Activated gamma-delta T cell treated with Interleukin-2 at 50 U/mL for 16 hours (primary cell): Measurements from ENCODE around the gene TMEM178B.

Experiments
- DNase-seq: peaks from one replicate; pipeline ENCODE4 v3.0.0-alpha.2; 2020

TMEM178B gene

DNA sequence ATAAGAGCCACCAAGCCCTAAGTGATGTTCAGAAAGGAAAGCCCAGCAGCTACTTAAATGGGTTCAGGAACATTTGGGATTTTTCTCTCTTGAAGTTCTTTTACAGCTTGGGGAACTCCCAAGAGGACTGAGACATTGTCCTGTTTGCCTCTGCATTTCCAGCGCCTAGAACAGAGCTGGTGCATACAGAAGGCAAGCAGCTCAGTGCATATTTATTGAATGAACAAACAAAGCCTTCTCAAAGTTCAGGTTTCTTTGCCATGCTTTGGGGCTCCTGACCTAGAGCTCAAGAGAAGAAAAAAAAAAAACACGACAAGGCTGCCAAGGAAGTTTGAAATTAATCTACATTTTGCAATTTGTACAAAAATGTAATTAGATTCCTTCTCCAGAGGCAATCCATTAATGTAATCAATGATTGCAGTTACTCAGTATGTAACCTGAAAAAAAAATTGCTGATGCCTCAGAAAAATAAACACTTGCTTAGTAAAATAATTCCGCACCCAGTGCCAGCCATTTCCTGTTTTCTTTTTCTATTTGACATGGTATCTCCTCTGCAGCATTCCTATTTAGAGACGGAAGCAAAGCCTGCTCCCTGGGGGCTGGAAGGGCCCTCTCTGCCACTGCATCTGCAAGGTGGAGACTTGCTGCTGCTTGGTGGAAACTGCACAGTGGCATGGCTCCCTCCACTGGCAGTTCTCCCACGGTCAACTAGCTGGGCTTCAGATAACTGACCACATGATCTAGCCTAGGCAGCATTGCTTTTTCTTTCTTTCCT lies 157.3 kb downstream of the TMEM178B start:
- DNase-seq = no peak

DNA sequence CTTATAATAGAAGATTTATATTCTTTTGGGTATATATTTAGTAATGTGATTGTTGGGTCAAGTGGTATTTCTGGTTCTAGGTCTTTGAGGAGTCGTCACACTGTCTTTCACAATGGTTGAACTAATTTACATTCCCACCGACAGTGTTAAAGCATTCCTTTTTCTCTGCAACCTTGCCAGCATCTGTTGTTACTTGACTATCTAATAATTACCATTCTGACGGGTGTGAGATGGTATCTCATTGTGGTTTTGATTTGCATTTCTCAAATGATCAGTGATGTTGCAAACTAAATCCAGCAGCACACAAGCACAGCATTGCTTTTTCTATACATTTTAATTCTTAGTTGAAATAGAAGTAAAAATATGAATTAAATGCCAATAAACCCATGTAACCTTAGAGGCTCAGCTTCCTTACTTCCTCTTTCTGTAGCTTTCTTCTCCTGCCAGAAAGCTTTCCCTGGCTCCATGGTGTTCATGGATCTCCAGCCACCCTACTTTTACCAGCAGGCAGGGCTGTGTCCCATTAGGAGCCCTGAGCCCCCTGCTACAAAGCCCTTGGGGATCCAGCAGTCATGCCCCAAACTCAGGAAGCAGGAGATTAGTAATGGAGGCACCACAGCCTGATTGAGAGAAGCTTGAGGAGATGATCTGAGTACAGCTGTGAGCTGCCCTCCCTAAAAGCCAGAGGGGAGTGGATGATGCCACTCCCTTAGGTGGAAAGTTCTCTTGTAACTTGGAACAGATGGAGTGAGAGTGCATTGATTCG lies 158.6 kb downstream of the TMEM178B start:
- DNase-seq = no peak

DNA sequence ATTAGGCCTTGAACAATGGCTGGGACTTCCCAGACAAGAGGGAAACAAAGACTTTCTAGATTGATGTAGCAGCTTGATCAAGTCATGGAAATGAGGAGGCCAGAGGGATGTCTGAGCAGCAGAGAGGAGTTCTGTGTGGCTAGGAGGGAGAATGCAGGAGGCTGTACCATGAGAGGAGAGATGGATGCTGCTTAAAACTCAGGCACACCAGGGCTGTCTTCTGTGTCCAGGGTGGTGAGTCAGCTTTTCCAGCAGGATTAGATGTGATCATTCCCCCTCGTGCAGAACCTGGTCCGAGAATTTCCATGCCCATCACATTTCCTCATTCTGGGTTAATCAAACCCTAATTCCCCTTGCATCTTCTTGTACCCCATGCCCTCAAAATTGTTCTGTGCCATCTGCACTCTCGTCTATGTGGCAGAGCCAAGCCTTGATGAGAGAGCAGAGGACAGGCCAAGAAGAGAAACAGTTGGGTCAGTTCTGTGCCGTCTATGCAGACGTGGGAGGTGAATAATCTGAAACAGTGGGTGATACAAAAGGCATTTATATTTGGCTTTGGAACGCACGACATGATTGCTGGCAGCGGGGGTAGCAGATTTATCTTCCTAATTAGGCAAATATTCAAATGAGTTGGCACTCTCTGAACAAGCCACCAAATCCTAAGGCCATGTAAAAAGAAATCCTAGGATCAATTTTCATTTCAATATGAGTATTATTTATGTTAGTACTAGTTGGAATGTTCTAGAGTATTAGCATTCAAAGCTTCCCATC lies 160.7 kb downstream of the TMEM178B start:
- DNase-seq = no peak

DNA sequence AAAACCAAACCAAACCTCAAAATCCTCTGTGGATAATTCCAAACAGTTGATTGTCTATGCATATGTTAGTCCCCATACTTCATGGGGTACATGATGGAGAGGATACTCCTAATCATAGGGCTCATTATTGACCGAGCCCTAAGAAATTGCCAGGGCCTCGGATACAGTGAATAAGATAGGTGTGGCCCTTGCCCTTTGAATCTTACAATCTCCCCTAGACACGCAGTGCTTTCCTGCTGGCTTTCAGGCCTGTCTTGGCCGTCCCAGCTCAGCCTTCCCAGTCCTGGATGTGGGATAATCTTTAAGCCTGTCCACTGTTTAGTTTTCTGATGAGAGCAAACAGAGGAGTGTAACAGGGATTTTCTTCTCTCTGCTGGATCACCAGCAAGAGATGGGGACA lies 161.8 kb downstream of the TMEM178B start:
- DNase-seq = no peak

DNA sequence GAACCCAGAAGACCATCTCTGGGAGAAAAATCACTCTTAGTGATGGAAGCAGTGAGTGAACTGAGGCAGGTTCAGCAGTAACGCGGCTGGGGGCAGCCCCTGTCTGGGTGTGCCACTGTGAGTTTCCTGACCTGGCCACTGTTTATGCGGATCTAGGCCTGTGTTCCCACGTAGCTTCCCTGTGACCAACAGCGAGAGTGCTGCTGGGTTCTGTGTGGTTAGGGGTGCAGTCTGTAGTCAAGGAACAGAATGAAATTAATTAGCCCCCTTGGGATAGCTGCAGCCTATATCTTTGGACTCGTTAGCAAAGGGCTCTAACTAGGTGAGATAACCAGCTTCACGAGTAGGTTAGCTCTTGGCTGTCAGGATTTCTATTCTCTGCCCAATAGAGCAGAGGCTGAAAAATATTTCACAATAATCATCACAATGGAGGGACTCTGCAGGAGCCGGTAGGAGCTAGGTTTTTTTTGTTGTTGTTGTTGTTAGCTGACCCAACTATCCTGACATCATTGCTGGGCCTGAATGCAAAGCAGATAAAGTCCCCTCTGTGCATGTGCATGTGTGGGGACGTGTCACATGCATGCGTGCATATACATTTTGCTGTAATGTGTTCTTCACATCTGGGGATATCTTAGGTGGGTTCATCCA lies 164.9 kb downstream of the TMEM178B start:
- no peak for DNase-seq

DNA sequence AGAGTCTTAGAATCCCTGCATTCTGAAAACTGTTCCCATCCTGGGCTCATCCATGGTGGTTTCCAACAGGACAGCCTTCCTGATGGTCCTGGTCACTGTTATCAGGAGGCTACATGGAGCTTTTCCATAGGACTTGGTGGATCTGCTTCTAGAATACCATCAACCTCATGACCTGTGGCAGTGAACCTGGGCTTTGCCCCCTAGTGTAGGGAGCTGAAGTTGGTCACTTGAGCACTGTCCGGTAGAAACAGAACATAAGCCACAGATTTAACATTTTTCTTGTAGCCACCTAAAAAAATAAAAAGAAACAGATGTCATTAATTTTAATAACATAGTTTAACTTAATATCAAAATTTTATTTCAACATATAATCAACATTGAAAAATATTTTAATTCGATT lies 165.8 kb downstream of the TMEM178B start:
- DNase-seq = no peak

DNA sequence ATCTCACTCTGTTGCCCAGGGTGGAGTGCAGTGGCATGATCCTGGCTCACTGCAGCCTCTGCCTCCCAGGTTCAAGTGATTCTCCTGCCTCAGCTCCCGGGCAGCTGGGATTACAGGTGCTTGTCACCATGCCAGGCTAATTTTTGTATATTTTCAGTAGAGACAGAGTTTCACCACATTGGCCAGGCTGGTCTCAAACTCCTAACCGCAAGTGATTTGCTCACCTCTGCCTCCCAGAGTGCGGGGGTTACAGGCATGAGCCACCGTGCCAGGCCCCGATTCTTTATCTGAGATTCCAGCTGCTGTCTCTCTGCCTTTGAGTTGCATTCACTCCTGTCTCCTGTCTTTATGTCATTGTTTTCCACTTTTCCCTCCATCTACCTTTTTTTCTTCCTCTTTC lies 168.7 kb downstream of the TMEM178B start:
- no peak for DNase-seq

DNA sequence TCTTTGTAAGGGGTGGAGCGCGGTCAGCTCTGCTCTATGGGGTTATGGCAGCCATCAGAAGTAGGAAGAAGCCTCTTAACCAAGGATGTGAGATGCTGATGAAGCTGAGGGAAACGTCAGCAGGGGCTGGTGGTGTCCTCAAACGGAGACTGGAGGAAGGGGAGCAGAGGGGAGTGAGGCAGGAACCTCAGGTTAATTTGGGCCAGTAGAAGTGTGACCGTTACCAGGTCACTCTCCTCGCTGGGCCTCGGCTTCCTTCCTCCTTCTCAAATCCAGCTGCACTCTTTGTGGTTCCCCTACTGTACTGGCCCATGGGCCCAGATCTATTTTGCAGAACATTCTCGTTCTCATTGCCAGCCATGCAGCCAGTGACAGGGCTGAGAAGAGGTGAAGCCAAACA lies 169.5 kb downstream of the TMEM178B start:
- no peak for DNase-seq

DNA sequence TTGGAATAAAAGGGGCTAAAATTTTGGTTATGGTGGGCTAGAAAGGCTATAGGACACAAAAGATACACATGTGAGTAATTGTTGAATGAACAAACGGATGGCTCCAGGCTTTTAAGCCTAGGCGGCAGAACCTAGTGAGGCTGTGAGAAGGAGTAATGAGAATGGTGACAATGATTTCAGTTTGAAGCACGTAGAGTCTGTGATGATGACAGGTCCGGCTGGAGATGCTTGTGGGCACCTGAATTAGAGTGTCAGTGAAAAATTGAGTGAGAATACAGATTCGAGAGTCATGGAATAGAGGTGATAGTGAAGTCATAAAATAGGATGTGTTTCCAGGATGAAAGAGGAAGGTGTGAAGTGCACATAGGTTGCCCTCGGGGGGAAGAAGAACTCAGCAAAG lies 170.6 kb downstream of the TMEM178B start:
- DNase-seq = no peak

DNA sequence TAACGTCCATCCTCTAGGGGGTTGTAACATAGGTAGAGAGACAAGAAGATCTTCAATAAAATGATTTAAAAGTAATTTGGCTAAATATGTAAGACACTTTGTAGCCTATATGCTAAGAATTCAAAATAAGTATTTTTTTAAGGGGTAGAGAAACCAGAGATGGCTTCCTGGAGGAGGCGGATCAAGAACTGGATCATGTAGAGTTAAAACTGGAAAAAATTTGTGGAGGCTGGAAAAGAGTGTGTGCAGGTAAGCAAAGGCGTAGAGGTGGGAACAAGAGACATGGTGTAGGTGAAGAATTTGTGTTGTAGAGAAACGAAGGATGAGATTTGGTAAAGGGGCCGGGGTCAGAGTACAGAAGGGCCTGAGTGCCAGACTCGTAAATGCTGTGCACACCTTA lies 172.6 kb downstream of the TMEM178B start:
- DNase-seq = no peak

DNA sequence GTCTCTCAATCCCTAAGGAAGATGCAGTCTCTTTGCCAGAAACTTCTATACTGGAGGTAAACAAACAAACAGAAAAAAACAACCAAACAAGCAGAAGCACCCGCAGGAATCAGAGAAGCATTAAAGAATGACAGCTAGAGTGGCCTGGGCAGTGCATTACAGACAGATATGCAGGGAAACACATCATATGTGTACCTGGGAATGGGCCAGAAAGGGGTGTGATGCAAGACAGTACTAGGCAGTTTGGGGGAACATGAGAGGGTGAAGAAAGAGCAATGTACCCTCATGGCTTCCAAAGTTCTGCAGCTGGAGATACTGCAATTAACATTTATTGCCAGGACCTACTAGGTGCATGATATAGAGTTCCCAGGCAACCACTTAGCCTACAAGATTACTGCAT lies 177.3 kb downstream of the TMEM178B start:
- DNase-seq = no peak

DNA sequence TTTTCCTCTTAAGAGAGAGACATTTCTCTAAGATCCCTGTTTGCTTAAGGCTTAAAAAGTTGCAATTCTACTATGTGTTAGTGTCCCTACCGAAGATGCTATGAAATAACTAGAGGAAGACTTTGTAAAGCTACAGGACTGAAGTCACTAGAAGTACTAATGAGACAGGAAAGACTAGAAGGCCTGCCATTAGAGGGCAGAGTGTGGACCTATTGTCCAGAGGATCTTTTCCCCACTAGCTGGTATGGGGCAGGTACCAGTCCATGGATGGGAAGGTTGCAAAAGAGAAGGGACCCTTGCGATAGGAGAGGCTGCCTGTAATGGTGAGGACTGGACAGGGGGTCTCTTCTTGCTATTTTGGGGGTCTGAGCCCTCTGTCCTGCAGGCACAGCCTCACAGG lies 178.1 kb downstream of the TMEM178B start:
- no peak for DNase-seq

DNA sequence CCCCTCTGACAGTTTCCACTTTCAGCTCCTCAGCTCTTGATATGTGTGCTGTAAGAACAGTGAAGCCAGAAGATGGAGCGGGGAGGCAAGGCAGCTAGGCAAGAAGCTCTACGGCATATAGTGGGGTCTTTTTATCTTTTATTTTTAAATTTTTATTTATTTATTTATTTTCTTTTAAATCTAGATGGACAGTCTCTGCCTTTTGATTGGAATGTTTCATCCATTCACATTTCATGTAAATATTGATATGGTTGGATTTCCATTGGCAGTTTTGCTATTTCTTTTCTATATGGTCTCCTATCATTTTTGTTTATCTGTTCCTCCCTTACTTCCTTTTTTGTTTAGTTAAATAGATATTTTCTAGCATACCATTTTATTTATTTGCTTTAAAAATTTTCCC lies 183.7 kb downstream of the TMEM178B start:
- no peak for DNase-seq

DNA sequence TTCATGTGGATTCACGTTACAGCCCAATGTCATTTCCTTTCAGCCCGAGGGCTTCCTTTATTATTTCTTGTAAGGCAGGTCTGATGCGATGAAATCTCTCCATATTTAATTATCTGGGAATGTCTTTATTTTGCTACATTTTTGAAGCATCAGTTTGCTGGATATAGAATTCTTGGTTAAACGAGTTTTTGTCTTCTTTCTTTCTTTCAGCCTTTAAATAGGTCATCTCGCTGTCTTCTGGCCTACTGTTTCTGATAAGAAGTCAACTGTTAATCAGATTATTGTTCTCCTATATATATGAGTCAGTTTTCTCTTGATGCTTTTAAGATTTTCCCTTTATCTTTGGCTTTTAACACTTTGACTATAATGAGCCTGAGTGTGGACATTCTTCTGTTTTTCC lies 184.7 kb downstream of the TMEM178B start:
- no peak for DNase-seq

DNA sequence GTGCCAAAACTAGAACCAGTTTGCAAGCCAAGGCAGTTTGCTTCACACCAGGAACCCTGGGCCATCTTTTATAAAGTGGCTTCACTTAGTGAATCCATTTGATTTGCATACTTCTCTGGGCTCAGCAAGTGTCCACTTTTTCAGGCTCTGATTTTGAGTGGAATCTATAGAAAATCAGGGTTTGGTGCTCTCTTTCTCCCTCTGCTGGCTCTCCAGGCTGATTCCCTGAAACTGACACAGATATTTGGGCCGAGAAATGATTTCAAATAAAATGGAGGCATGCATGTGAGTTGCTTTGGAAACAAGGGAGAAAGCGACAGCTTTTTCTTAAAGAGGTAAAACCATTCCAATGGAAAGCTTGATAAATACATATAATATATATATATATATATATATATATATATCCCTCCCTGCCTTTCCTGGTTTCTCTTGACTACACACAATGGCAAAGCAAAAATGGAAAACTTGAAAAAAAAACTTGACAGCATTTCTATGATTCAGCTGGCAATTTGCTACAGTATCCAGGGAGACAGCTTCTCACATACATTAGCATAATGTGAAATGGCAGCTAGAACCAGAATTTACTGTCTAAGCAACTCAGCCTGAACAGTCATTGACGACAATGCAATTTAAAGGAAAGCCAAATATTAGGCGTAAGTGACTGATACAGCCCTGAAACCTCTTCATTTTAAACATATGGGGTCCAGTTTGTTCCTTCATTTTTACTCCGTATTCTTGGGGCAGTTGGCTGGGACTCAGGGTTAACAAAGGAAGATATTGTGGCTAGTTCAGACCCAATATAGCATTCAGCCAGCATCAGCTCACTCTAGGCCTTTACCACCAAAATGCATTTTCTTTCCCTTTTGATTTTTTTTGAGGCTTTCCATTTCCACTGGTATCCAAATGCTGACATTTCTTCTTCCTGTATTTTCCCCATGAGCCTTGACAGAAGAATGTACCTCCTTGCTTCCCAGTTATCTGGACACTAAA lies 188.5 kb downstream of the TMEM178B start:
- DNase-seq = no peak

DNA sequence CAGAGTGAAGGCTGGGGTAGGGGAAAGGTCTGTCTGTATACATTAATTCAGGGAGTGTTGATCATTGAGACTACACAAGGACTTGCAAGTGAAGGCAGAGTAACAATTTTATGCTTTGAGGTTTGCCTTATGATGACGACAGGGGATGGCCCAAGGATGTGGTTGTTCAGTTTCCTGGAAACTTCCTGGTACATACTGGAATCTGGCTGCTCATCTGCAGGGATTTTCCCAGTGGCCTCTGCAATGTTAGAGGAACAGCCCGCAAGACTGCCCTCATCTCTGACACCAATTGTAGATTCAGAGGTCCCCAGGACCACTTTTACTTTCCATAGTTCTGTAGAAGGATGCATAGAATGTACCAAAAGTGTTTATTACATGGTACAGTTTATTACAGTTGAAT lies 189.6 kb downstream of the TMEM178B start:
- no peak for DNase-seq

DNA sequence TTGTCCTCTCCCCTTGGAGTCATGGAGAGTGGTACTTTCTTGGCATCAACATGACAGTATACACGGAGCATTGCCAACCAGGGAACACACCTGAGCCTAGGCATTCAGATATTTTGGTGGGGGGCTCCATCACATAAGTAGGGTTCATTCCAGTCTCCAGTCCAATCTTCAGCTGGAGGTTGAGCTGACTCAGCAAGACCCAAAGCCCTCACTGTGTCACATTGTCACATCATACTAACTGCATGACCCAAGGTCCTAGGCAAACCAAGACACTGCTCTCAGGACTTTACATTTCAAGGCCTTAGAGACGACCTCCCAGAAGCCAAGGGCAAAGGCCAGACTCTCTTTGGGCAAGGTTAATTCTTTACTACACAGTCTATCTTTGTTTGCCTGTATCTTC lies 190.1 kb downstream of the TMEM178B start:
- DNase-seq = no peak

DNA sequence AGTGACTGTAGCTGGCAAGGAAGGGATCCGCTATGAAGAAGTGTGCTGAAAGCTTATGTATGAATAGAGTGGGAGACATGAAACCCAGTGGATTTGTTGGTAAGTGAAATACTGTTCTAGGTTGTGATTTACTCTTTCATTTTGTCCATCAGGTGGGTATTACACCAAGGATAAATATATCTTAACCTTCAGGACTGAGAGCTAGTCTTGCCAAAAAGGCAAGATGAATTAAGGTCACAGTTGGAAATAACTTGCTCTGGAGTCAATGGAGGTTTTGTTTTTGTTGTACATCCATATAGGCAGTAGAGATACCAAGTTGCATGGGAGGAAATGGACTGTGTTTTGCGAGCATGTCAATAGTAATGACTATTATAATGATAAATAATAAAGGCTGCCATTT lies 190.6 kb downstream of the TMEM178B start:
- DNase-seq = no peak

DNA sequence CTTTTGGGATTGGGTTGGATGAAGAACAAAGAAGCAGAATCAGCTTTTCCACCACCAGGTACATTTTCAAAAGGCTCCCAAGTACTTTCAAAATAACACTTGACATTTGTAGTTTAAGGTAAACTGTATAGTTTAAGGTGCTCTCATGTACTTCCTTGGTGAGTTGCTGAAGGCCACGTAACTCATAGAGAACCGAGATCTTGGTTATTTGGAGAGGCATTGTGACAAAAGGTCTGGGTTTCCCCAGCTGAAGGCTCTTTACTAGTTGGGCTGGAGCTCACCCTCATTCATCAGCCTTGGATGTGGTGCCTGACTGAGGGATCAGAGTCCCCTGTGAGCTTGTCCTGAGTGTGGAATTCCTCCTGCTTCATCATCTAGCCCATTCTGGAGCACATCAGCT lies 191.8 kb downstream of the TMEM178B start:
- DNase-seq = no peak

DNA sequence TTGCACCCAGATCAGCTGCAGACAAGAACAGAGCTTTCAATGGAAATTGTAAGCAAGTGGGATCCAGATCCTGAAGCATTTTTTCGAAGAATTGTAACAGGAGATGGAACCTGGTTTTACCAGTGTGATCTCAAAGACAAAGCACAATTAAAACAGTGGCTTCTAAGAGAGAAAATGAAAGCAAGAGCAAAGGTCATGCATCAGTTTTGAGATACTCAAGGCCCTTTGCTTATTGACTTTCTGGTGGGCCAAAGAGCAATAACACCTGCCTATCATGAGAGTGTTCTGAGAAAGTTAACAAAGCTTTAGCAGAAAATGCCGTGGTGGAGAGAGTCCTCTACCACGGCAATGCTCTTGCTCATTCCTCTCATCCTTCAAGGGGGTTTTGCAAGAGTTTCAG lies 194.8 kb downstream of the TMEM178B start:
- DNase-seq = no peak

DNA sequence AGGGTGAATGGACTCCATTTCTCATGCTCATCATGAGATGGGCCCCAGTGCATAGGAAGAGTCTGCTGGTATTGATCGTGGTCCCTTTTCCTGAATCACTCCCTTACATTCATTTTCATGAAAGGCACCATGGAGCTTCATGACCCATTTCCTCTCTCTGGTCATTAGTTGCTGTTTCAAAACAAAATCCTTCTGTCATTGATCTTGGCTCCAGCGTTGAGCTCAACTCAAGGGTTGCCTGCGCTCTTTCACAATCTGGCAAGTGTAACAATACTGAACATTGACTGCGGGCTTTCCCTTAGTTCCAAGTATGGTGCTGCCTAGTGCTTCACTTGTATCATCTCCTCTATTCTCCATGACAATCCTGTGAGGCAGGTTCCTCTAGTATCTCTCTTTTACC lies 197.6 kb downstream of the TMEM178B start:
- no peak for DNase-seq

DNA sequence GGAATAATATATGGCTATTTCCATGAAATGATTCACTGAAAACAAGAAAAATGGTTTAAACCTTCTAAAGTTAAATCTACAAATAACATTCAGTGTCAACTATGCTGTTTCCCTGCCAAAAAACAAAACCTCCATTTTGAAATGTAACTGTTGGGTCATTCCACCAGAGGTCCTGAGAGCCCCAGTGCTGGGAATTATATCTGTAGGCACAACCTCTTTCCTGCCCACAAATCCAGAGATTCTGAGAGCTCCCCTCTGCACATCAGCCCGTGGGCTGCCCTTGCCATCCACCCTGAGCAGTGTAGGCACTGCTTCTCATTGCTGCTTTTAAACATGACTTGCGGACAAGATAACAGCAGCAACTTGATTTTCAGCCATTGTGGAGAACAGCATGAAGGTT lies 198.6 kb downstream of the TMEM178B start:
- DNase-seq = no peak
